GM12878 (cell line): ENCODE results near the gene SNX4.

Experiments
- ASH2L ChIP-seq: fragments of 300-600, 200-600 bp; sonication (generic); IDR thresholded peaks from 2 replicates; pipeline ENCODE4 v1.6.1; 2017; ENCODE audit warnings: low read depth, mild to moderate bottlenecking, borderline replicate concordance
- MXI1 ChIP-seq: fragments of 150-350 bp; IDR thresholded peaks from 2 replicates; pipeline ENCODE4 v1.6.1; 2011; ENCODE audit warnings: low read depth, mild to moderate bottlenecking, inconsistent platforms, low read length, improper control_type of control experiment
- MYC ChIP-seq: IDR thresholded peaks from 2 replicates; pipeline ENCODE4 v1.6.1; 2011; ENCODE audit warnings: mild to moderate bottlenecking, low read length, moderate library complexity, inconsistent platforms; ENCODE audit not compliant: insufficient read depth, insufficient replicate concordance, insufficient read length, severe bottlenecking
- SIX5 ChIP-seq: IDR thresholded peaks from 2 replicates; pipeline ENCODE4 v1.6.1; 2011; ENCODE audit warnings: mild to moderate bottlenecking, low read depth, low read length, moderate library complexity; ENCODE audit not compliant: severe bottlenecking
- TF ChIP-seq, protein P1 (sequence below): fragments of 450-650 bp; IDR thresholded peaks from 2 replicates; pipeline ENCODE4 v1.6.1; 2014; ENCODE audit warnings: mild to moderate bottlenecking
- TF ChIP-seq, protein P2 (sequence below), 3 experiments: IDR thresholded peaks in 2 of 3; conservative IDR thresholded peaks in 1 of 3; 2 replicates each; pipeline ENCODE4 v1.5.1; 2011; ENCODE audit warnings: low read depth in 3 of 3, low read length in 3 of 3, mild to moderate bottlenecking in 3 of 3, control low read depth in 2 of 3, moderate library complexity in 2 of 3, inconsistent platforms in 1 of 3, mixed read lengths in 1 of 3; ENCODE audit not compliant: control insufficient read depth in 2 of 3, insufficient read depth in 1 of 3; ENCODE audit errors: extremely low read depth in 1 of 3

DNA sequence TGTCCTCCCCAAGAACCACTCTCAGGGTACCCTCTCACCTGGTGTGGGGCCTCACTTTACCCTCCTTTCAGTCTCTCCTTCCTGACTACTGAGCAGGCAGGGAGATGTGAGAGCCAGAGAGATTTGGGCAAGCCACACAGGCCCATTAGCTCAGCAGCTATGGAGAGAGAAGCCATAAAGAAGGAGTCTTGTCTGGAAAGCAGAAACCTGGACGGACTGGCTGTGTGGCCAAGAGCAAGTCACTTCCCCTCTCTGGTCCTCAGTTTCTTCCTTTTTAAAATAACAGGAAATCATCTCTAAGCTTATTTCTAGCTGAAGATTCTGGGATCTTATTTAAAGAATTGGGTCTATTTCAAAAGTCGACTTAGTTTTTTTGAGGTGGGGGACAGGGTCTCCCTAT lies 79.0 kb downstream of the SNX4 start:
- TF ChIP-seq SIX5 (no peak), MXI1 (no peak), ASH2L (no peak), MYC (no peak)
- TF ChIP-seq, protein P1, sequence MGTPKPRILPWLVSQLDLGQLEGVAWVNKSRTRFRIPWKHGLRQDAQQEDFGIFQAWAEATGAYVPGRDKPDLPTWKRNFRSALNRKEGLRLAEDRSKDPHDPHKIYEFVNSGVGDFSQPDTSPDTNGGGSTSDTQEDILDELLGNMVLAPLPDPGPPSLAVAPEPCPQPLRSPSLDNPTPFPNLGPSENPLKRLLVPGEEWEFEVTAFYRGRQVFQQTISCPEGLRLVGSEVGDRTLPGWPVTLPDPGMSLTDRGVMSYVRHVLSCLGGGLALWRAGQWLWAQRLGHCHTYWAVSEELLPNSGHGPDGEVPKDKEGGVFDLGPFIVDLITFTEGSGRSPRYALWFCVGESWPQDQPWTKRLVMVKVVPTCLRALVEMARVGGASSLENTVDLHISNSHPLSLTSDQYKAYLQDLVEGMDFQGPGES: no peak
- TF ChIP-seq, protein P2, sequence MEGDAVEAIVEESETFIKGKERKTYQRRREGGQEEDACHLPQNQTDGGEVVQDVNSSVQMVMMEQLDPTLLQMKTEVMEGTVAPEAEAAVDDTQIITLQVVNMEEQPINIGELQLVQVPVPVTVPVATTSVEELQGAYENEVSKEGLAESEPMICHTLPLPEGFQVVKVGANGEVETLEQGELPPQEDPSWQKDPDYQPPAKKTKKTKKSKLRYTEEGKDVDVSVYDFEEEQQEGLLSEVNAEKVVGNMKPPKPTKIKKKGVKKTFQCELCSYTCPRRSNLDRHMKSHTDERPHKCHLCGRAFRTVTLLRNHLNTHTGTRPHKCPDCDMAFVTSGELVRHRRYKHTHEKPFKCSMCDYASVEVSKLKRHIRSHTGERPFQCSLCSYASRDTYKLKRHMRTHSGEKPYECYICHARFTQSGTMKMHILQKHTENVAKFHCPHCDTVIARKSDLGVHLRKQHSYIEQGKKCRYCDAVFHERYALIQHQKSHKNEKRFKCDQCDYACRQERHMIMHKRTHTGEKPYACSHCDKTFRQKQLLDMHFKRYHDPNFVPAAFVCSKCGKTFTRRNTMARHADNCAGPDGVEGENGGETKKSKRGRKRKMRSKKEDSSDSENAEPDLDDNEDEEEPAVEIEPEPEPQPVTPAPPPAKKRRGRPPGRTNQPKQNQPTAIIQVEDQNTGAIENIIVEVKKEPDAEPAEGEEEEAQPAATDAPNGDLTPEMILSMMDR (IDR thresholded peaks at IDR 0.05 in 2 of 3, conservative IDR thresholded peaks at IDR 0.05 in 1 of 3; ENCODE audit: control insufficient read depth in 2 of 3, extremely low read depth in 1 of 3, insufficient read depth in 1 of 3, low read depth in 3 of 3, low read length in 3 of 3): no peak
